ENCODE data around the gene DHRS4L2. TPM values are rescaled to one million over a fixed set of nuclear protein-coding genes. Genes with fewer than 3 reads are reported as not detected.
"Not testable (repeated sequence)": the region's sequence is repeated elsewhere in the genome, so short reads cannot be mapped to it uniquely, and the experiment has no call there.

Gene DHRS4L2
- total RNA-seq, 2 donors from 2014 or later, result 13.5 to 22.1 TPM

GRCh38 chr14:23961704-23962103 lies 27.0 kb upstream of the DHRS4L2 start:
- ATAC-seq; H3K27ac Mint-ChIP-seq; H3K36me3 Mint-ChIP-seq; H3K9me3 Mint-ChIP-seq; DNase-seq (ENCODE audit: low spot score in 2 of 2): not testable (repeated sequence)

- not testable (repeated sequence) for ATAC-seq
Measured at GRCh38 chr14:23969130-23969480, 19.6 kb upstream of the DHRS4L2 start.

GRCh38 chr14:23969481-23970282 lies 19.0 kb upstream of the DHRS4L2 start:
- not testable (repeated sequence) for H3K9me3 Mint-ChIP-seq, H3K27ac Mint-ChIP-seq

More at GRCh38 chr14:23969130-23969480, 19.6 kb upstream of the DHRS4L2 start:
- not testable (repeated sequence) for H3K36me3 Mint-ChIP-seq; H3K27ac Mint-ChIP-seq; DNase-seq (ENCODE audit: low spot score in 2 of 2); H3K9me3 Mint-ChIP-seq

GRCh38 chr14:23970283-23970659 lies 18.5 kb upstream of the DHRS4L2 start:
- H3K9me3 Mint-ChIP-seq, H3K27ac Mint-ChIP-seq, H3K36me3 Mint-ChIP-seq: not testable (repeated sequence)
- DNase-seq (ENCODE audit: low spot score in 2 of 2) (peak in 1 of 2 donors; percentile 7), ATAC-seq (peak in 1 of 2 donors; percentile 44)

More at GRCh38 chr14:23969481-23970282, 19.0 kb upstream of the DHRS4L2 start:
- peak; percentile 72 to 75 for DNase-seq (ENCODE audit: low spot score in 2 of 2)
- not testable (repeated sequence) for H3K36me3 Mint-ChIP-seq
- ATAC-seq, result peak; percentile 94

GRCh38 chr14:23973178-23973577 lies 15.6 kb upstream of the DHRS4L2 start:
- not testable (repeated sequence) for H3K36me3 Mint-ChIP-seq; ATAC-seq; H3K9me3 Mint-ChIP-seq; DNase-seq (ENCODE audit: low spot score in 2 of 2); H3K27ac Mint-ChIP-seq

GRCh38 chr14:23974041-23974440 lies 14.7 kb upstream of the DHRS4L2 start:
- DNase-seq (ENCODE audit: low spot score in 2 of 2); ATAC-seq; H3K36me3 Mint-ChIP-seq; H3K27ac Mint-ChIP-seq; H3K9me3 Mint-ChIP-seq: not testable (repeated sequence)

GRCh38 chr14:23977208-23977607 lies 11.5 kb upstream of the DHRS4L2 start:
- ATAC-seq, result peak in 1 of 2 donors; percentile 31
- not testable (repeated sequence) for H3K9me3 Mint-ChIP-seq; H3K27ac Mint-ChIP-seq; DNase-seq (ENCODE audit: low spot score in 2 of 2); H3K36me3 Mint-ChIP-seq

- not testable (repeated sequence) for H3K36me3 Mint-ChIP-seq; H3K27ac Mint-ChIP-seq; H3K9me3 Mint-ChIP-seq; ATAC-seq; DNase-seq (ENCODE audit: low spot score in 2 of 2)
Measured at GRCh38 chr14:23981951-23982813, 6.5 kb upstream of the DHRS4L2 start.

- ATAC-seq, result no peak
- H3K27ac Mint-ChIP-seq, result no peak overlapping the region
- no peak for DNase-seq (ENCODE audit: low spot score in 2 of 2)
- no peaks in the 10 kb centered on the region for H3K9me3 Mint-ChIP-seq
- H3K36me3 Mint-ChIP-seq, result peaks cover 0 to 10% of the 10 kb centered on the region in 2 donors
Measured at GRCh38 chr14:23984891-23985602, 3.7 kb upstream of the DHRS4L2 start.

GRCh38 chr14:23988223-23988606 lies 514 bp upstream of the DHRS4L2 start:
- not testable (repeated sequence) for H3K9me3 Mint-ChIP-seq

GRCh38 chr14:23989734-23990445 lies 1.2 kb downstream of the DHRS4L2 start:
- not testable (repeated sequence) for DNase-seq (ENCODE audit: low spot score in 2 of 2); H3K9me3 Mint-ChIP-seq
- Mint-ChIP-seq H3K36me3 (peaks cover 0 to 17% of the 10 kb centered on the region in 2 donors), H3K27ac (peak overlapping the region in 1 of 2 donors; percentile 89)
- peak; percentile 27 to 44 for ATAC-seq

More at GRCh38 chr14:23988223-23988606, 514 bp upstream of the DHRS4L2 start:
- Mint-ChIP-seq H3K27ac (peak overlapping the region in 1 of 2 donors; percentile 89), H3K36me3 (peaks cover 0 to 17% of the 10 kb centered on the region in 2 donors)
- peak; percentile 17 to 21 for ATAC-seq
- DNase-seq (ENCODE audit: low spot score in 2 of 2), result not testable (repeated sequence)

GRCh38 chr14:23990961-23991360 lies 2.2 kb downstream of the DHRS4L2 start:
- not testable (repeated sequence) for ATAC-seq; DNase-seq (ENCODE audit: low spot score in 2 of 2); H3K9me3 Mint-ChIP-seq; H3K27ac Mint-ChIP-seq
- H3K36me3 Mint-ChIP-seq, result peaks cover 0 to 17% of the 10 kb centered on the region in 2 donors

- H3K27ac Mint-ChIP-seq; DNase-seq (ENCODE audit: low spot score in 2 of 2); ATAC-seq; H3K9me3 Mint-ChIP-seq: not testable (repeated sequence)
- peaks cover 0 to 17% of the 10 kb centered on the region in 2 donors for H3K36me3 Mint-ChIP-seq
Measured at GRCh38 chr14:23993042-23993441, 4.3 kb downstream of the DHRS4L2 start.

GRCh38 chr14:23996009-23996408 lies 7.3 kb downstream of the DHRS4L2 start:
- not testable (repeated sequence) for H3K27ac Mint-ChIP-seq; H3K36me3 Mint-ChIP-seq; ATAC-seq; H3K9me3 Mint-ChIP-seq; DNase-seq (ENCODE audit: low spot score in 2 of 2)

GRCh38 chr14:23996825-23997224 lies 8.1 kb downstream of the DHRS4L2 start:
- DNase-seq (ENCODE audit: low spot score in 2 of 2); H3K36me3 Mint-ChIP-seq; H3K9me3 Mint-ChIP-seq; ATAC-seq; H3K27ac Mint-ChIP-seq: not testable (repeated sequence)

GRCh38 chr14:23999640-24000039 lies 10.9 kb downstream of the DHRS4L2 start:
- ATAC-seq; H3K36me3 Mint-ChIP-seq; H3K27ac Mint-ChIP-seq; H3K9me3 Mint-ChIP-seq; DNase-seq (ENCODE audit: low spot score in 2 of 2): not testable (repeated sequence)

All from activated naive CD4-positive, alpha-beta T cell treated with anti-CD3 and anti-CD28 coated beads, Interleukin-2, amount 50 U/mL, for 72 hours (primary cell).